Fibroblast of gingiva (primary cell): ENCODE data around the gene AHCY.
A peak's percentile ranks its signal among the peaks of the same experiment; 100 is the strongest.
"Not testable (repeated sequence)": the region's sequence is repeated elsewhere in the genome, so short reads cannot be mapped to it uniquely, and the experiment has no call there.

ENCODE experiments used
- DNase-seq: peaks from one replicate; pipeline ENCODE4 v3.0.0-alpha.2; 2011; ENCODE audit warnings: low read depth

Gene AHCY

GRCh38 chr20:34302723-34303533 is at the start of gene AHCY:
Gene AHCY (minus strand): TSS chr20:34303355. CDS start chr20:34303270, 85 bp downstream.
- DNase-seq, result peak; percentile 95

- no peak for DNase-seq
Observed at GRCh38 chr20:34350095-34350494, 46.9 kb upstream of the AHCY start.

- DNase-seq, result no peak
Observed at GRCh38 chr20:34347571-34347970, 44.4 kb upstream of the AHCY start.

- not testable (repeated sequence) for DNase-seq
Observed at GRCh38 chr20:34346533-34346865, 43.3 kb upstream of the AHCY start.

- not testable (repeated sequence) for DNase-seq
Observed at GRCh38 chr20:34345839-34346532, 42.8 kb upstream of the AHCY start.

- no peak for DNase-seq
Observed at GRCh38 chr20:34345402-34345736, 42.2 kb upstream of the AHCY start.

GRCh38 chr20:34344238-34344637 is 41.1 kb upstream of the AHCY start:
- no peak for DNase-seq

GRCh38 chr20:34343458-34344211 is 40.5 kb upstream of the AHCY start:
- DNase-seq, result no peak

GRCh38 chr20:34341199-34341598 is 38.0 kb upstream of the AHCY start:
- DNase-seq, result not testable (repeated sequence)

GRCh38 chr20:34340726-34341125 is 37.6 kb upstream of the AHCY start:
- not testable (repeated sequence) for DNase-seq

GRCh38 chr20:34337982-34338726 is 35.0 kb upstream of the AHCY start:
- DNase-seq, result no peak

GRCh38 chr20:34337544-34337943 is 34.4 kb upstream of the AHCY start:
- DNase-seq, result no peak

GRCh38 chr20:34334654-34335407 is 31.7 kb upstream of the AHCY start:
- DNase-seq, result no peak

- no peak for DNase-seq
Observed at GRCh38 chr20:34333786-34334185, 30.6 kb upstream of the AHCY start.

GRCh38 chr20:34332262-34332920 is 29.2 kb upstream of the AHCY start:
- no peak for DNase-seq

GRCh38 chr20:34331838-34332237 is 28.7 kb upstream of the AHCY start:
- no peak for DNase-seq

GRCh38 chr20:34330861-34331544 is 27.8 kb upstream of the AHCY start:
- DNase-seq, result not testable (repeated sequence)

- no peak for DNase-seq
Observed at GRCh38 chr20:34328928-34329677, 25.9 kb upstream of the AHCY start.

- DNase-seq, result not testable (repeated sequence)
Observed at GRCh38 chr20:34328207-34328606, 25.1 kb upstream of the AHCY start.

GRCh38 chr20:34324541-34324940 is 21.4 kb upstream of the AHCY start:
- DNase-seq, result no peak
